MCF 10A (cell line): ENCODE measurements around the gene APOLD1. TPM values are rescaled to one million over a fixed set of nuclear protein-coding genes. Genes with fewer than 3 reads are reported as not detected.
A peak's percentile ranks its signal among the peaks of the same experiment; 100 is the strongest.

ENCODE experiments used
- BruUV-seq: library from RNA; stranded (reverse); fragments of 400-500 nt; replicated peaks from 2 replicates; lab custom pipeline; 2021; lab: Mats Ljungman, UMichigan
- CTCF ChIA-PET: fragments of 300-600 bp; sonication (Branson Sonifier 250); formaldehyde crosslinking; extraction: SDS; loops from one replicate; lab custom pipeline; 2021; ENCODE audit warnings: antibody characterized with exemption, inconsistent platforms; lab: Yijun Ruan, JAX
- POLR2A ChIA-PET: fragments of 300-600, 350-650 bp; sonication (Branson Sonifier 250); formaldehyde crosslinking; extraction: SDS; loops from one replicate; lab custom pipeline; 2020; ENCODE audit warnings: antibody characterized with exemption, inconsistent platforms; lab: Yijun Ruan, JAX
- DNase-seq: peaks from one replicate; pipeline ENCODE4 v3.0.0-alpha.2; 2018; ENCODE audit not compliant: unreplicated experiment
- H3K27ac Mint-ChIP-seq: one replicate; pipeline ENCODE4 v1.8.0; 2022; ENCODE audit warnings: mild to moderate bottlenecking, low read depth, mixed read lengths; ENCODE audit not compliant: unreplicated experiment
- H3K27me3 Mint-ChIP-seq: one replicate; pipeline ENCODE4 v1.8.0; 2022; ENCODE audit warnings: mixed read lengths; ENCODE audit not compliant: insufficient read depth, unreplicated experiment
- H3K36me3 Mint-ChIP-seq: one replicate; pipeline ENCODE4 v1.8.0; 2022; ENCODE audit warnings: mild to moderate bottlenecking, moderate library complexity, mixed read lengths; ENCODE audit not compliant: insufficient read depth, unreplicated experiment
- H3K4me1 Mint-ChIP-seq: one replicate; pipeline ENCODE4 v1.8.0; 2022; ENCODE audit warnings: mixed read lengths; ENCODE audit not compliant: insufficient read depth, unreplicated experiment
- H3K4me3 Mint-ChIP-seq: one replicate; pipeline ENCODE4 v1.8.0; 2022; ENCODE audit warnings: mild to moderate bottlenecking, moderate library complexity, mixed read lengths; ENCODE audit not compliant: unreplicated experiment
- H3K9me3 Mint-ChIP-seq: one replicate; pipeline ENCODE4 v1.8.0; 2022; ENCODE audit warnings: mixed read lengths; ENCODE audit not compliant: unreplicated experiment
- intact Hi-C: fragments of 100-400 bp; cut with micrococcal nuclease; formaldehyde crosslinking; loops from 2 replicates; pipeline ENCODE4 v1.14.1; 2022
- total RNA-seq: library from RNA; stranded (reverse); gene quantifications from 2 replicates; pipeline ENCODE4 v1.2.3, GENCODE V29; 2022
- TF ChIP-seq, protein P1 (sequence below): fragments of 200-600 bp; IDR thresholded peaks from one replicate; pipeline ENCODE4 v1.8.0; 2022; ENCODE audit warnings: antibody characterized with exemption, mild to moderate bottlenecking; ENCODE audit not compliant: unreplicated experiment

Gene APOLD1
- total RNA-seq, 1 experiment from 2014 or later = 8.0 TPM

DNA sequence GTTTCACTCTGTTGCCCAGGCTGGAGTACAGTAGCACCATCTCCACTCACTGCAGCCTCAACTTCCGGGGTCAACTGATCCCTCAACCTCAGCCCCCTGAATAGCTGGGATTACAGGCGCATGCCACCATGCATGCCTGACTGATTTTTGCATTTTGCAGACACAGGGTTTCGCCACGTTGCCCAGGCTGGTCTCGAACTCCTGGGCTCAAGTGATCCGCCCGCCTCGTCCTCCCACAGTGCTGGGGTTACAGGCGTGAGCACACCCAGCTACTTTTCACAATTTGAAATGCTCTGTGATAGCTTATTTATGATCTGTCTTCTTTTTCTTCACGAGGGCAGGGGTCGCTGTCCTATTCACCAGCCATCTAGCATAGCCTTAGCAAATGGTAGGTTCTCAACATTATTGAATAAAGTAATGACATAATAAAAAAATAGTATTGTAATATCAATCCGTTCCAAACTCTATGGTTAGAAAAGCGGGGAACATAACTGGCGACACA lies 27.2 kb downstream of the APOLD1 start:
- H3K27me3 Mint-ChIP-seq = no peaks in the 10 kb centered on the region
- H3K4me3 Mint-ChIP-seq = peak overlapping the region; percentile 99
- peak overlapping the region; percentile 99 for H3K27ac Mint-ChIP-seq
- ChIA-PET CTCF (interaction anchor here (0.6 to 5.0 kb wide), 24 partner anchors 9 to 390 kb away, joined by 3 to 49 read pairs (median 4); partner anchors contain the start of gene GPRC5A), POLR2A (interaction anchor here (1.0 to 4.8 kb wide), 9 partner anchors 9 to 88 kb away, joined by 3 to 45 read pairs (median 17); partner anchors contain the start of gene GPRC5A)
- BruUV-seq = no TSS peak
- no peak for DNase-seq
- peaks cover 33% of the 10 kb centered on the region for H3K4me1 Mint-ChIP-seq
- H3K9me3 Mint-ChIP-seq = no peaks in the 10 kb centered on the region
- peaks cover 26% of the 10 kb centered on the region for H3K36me3 Mint-ChIP-seq
- intact Hi-C loops = loop anchor here (1.0 kb wide), 1 partner anchor 25 kb away; no protein-coding TSS in a partner anchor
- TF ChIP-seq, protein P1, sequence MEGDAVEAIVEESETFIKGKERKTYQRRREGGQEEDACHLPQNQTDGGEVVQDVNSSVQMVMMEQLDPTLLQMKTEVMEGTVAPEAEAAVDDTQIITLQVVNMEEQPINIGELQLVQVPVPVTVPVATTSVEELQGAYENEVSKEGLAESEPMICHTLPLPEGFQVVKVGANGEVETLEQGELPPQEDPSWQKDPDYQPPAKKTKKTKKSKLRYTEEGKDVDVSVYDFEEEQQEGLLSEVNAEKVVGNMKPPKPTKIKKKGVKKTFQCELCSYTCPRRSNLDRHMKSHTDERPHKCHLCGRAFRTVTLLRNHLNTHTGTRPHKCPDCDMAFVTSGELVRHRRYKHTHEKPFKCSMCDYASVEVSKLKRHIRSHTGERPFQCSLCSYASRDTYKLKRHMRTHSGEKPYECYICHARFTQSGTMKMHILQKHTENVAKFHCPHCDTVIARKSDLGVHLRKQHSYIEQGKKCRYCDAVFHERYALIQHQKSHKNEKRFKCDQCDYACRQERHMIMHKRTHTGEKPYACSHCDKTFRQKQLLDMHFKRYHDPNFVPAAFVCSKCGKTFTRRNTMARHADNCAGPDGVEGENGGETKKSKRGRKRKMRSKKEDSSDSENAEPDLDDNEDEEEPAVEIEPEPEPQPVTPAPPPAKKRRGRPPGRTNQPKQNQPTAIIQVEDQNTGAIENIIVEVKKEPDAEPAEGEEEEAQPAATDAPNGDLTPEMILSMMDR = no peak

DNA sequence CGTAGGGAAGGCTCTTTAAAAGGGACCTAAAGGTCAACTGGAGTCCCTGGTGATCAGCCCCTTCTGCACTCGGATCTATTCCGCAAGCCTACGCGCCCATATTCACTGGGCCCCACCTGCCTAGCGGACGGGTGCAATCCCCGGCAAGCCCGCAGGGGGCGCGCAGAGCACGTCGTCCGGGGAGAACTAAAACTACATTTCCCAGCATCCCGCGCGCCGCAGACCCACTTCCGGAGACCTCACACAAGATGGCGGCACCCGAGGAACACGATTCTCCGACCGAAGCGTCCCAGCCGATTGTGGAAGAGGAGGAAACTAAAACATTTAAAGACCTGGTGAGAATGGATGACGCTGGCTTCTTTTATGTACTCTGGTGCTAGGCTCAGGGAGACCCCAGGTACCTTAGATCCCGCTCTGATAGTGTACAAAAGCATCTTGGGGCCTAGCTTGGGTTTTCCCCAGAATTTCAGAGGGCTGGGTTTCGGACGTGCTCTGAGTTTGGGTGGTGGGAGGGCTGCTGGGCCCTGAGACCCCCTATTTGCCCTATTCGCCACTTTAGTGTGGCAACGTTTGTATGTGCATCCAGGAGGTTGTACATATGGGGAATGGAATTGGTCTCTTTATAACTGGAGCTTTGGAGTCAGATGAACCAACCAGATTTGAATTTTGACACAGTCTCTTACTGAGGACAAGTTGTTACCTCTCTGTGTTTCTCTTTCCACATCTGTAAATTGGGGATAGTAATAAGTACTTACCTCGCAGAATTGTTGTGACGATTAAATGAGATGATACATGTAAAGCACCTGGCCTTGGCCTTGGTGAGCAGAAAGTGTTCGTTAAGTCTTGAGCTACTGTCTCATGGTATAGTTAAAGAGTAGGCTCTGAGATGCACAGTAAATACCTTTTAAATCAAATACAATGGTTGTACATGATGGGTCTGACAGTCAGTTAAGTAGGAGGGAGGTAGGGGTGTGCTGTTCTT lies 28.0 kb downstream of the APOLD1 start, which contains the start of gene DDX47:
Gene DDX47, plus strand, starts transcription at position 227 of the 982 bp plus-strand sequence. Its CDS starts 22 bp downstream, at position 249.
- ChIA-PET POLR2A (interaction anchor here (0.5 to 4.8 kb wide), 17 partner anchors 9 to 1961 kb away, joined by 3 to 45 read pairs (median 4); partner anchors contain the start of gene GPRC5A), CTCF (interaction anchor here (0.5 to 5.0 kb wide), 37 partner anchors 9 to 398 kb away, joined by 3 to 49 read pairs (median 4); partner anchors contain the start of gene GPRC5A)
- peak within 1 kb of the TSS; percentile 99 for H3K4me3 Mint-ChIP-seq
- peak within 1 kb of the TSS; percentile 99 for H3K27ac Mint-ChIP-seq
- H3K36me3 Mint-ChIP-seq = peaks cover 33% of the 10 kb centered on the region
- DNase-seq = peak; percentile 92
- intact Hi-C loops = loop anchor here (1.0 kb wide), 1 partner anchor 26 kb away; no protein-coding TSS in a partner anchor
- no peaks in the 10 kb centered on the region for H3K27me3 Mint-ChIP-seq
- peaks cover 27% of the 10 kb centered on the region for H3K4me1 Mint-ChIP-seq
- H3K9me3 Mint-ChIP-seq = no peaks in the 10 kb centered on the region
- TSS peak; percentile 63 for BruUV-seq
- TF ChIP-seq, protein P1 = peak; percentile 90

DNA sequence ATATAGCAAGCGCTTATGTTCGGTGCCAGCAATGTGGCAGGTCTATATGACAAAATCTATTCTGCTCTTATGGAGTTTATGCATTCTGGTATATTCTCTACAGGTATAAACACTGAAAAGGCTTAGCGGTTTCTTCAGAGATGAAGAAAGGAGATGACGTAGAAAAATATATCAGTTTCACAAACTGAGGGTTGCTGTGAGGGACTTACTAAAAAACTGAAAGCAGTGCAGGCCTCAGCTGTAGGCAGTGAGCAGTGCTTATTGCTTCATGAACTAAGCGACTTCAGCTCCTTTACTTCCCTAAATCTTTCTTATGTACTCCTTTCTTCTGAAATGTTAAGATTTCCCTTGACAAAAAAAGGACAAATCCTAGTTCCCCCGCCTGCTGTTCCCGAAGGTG lies 32.2 kb downstream of the APOLD1 start:
- ChIA-PET POLR2A (interaction anchor here (0.6 to 1.6 kb wide), 5 partner anchors 12 to 653 kb away, joined by 3 to 6 read pairs (median 3); no protein-coding TSS in a partner anchor), CTCF (interaction anchor here (0.6 to 1.6 kb wide), 4 partner anchors 19 to 226 kb away, joined by 3 to 8 read pairs (median 4); no protein-coding TSS in a partner anchor)
- Mint-ChIP-seq H3K9me3 (no peaks in the 10 kb centered on the region), H3K36me3 (peaks cover 65% of the 10 kb centered on the region), H3K27ac (peak overlapping the region; percentile 71), H3K4me3 (no peak overlapping the region), H3K27me3 (no peaks in the 10 kb centered on the region), H3K4me1 (peaks cover 46% of the 10 kb centered on the region)
- TF ChIP-seq, protein P1 = no peak
- no TSS peak for BruUV-seq
- intact Hi-C loops = no loop called here
- DNase-seq = no peak
